Activated naive CD8-positive, alpha-beta T cell treated with anti-CD3 and anti-CD28 coated beads for 36 hours (primary cell): ENCODE measurements around the gene PARD6G. TPM values are rescaled to one million over a fixed set of nuclear protein-coding genes. Genes with fewer than 3 reads are reported as not detected.

Experiments
- DNase-seq: peaks from one replicate; pipeline ENCODE4 v3.0.0; 2021
- H3K27ac Mint-ChIP-seq: one replicate; pipeline ENCODE4 v1.8.0; 2022; ENCODE audit warnings: mild to moderate bottlenecking, moderate library complexity, mixed read lengths
- H3K27me3 Mint-ChIP-seq: one replicate; pipeline ENCODE4 v1.8.0; 2022; ENCODE audit warnings: mild to moderate bottlenecking, mixed read lengths
- H3K36me3 Mint-ChIP-seq: one replicate; pipeline ENCODE4 v1.8.0; 2021; ENCODE audit warnings: mild to moderate bottlenecking, mixed read lengths
- H3K4me1 Mint-ChIP-seq: one replicate; pipeline ENCODE4 v1.8.0; 2021; ENCODE audit warnings: mixed read lengths
- H3K4me3 Mint-ChIP-seq: one replicate; pipeline ENCODE4 v1.8.0; 2022; ENCODE audit warnings: mild to moderate bottlenecking, moderate library complexity, mixed read lengths
- H3K9me3 Mint-ChIP-seq: one replicate; pipeline ENCODE4 v1.8.0; 2022; ENCODE audit warnings: mixed read lengths
- total RNA-seq, 2 experiments: library from RNA; stranded (reverse); gene quantifications; one replicate each; pipeline ENCODE4 v1.2.3, GENCODE V29; 2021

Gene PARD6G
- total RNA-seq, 2 experiments from 2014 or later = 0.21 to 0.26 TPM

DNA sequence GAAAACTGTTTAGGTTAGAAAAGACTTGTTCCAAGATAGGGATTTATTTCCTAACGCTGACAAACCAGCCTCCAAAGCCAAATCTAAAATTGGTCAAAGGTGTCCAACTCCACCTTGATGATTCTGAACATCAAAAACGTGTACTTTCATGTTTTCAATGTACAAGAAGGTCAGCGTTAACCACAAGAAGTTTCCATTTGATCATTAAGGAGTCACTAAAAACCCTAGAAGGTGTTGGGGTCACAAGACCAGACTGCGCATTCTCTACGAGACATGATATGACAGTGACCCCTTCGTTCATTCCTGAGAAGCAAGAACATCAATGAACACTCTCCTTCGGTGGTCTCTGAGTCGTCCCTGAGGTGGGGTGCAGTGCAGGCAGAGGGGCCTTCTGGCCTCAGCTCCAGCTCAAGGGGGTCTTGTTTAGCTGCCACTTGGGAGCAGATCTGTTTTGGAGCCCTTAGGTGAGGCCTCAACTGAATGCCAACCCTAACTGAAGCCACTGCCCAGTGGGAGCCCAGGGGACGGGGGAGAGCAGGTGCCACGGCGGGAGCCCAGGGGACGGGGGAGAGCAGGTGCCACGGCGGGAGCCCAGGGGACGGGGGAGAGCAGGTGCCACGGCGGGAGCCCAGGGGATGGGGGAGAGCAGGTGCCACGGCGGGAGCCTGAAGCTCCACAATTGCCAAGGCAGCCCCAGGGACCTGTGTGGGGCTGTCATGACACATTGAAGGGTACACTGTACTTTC lies 55.2 kb downstream of the PARD6G start:
- Mint-ChIP-seq H3K27ac (no peak overlapping the region), H3K4me1 (peaks cover 7% of the 10 kb centered on the region), H3K27me3 (peaks cover 26% of the 10 kb centered on the region), H3K36me3 (no peaks in the 10 kb centered on the region), H3K4me3 (no peak overlapping the region), H3K9me3 (no peaks in the 10 kb centered on the region)
- no peak for DNase-seq

DNA sequence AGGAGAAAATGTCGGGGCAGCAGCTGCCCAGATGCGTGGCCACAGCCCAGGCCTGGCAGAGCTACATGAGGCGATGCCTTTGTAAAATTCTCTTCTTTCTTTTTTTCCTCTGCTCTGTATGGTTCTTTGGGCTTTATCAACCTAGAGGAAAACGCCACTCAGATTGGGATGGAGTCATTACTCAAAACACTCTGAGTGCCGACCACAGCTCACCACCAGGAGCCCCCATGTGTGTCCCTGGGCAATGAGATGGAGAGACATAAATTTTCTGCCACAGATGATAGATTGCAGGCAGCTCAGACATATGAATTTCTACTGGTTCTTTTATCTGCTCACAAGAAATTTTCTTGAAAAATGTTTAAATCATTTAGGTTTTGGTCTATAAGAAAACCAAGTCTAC lies 56.0 kb downstream of the PARD6G start:
- Mint-ChIP-seq H3K27ac (no peak overlapping the region), H3K4me1 (peaks cover 7% of the 10 kb centered on the region), H3K27me3 (peaks cover 22% of the 10 kb centered on the region), H3K9me3 (no peaks in the 10 kb centered on the region), H3K4me3 (no peak overlapping the region), H3K36me3 (no peaks in the 10 kb centered on the region)
- no peak for DNase-seq

- H3K4me3 Mint-ChIP-seq = no peak overlapping the region
- H3K36me3 Mint-ChIP-seq = no peaks in the 10 kb centered on the region
- peaks cover 20% of the 10 kb centered on the region for H3K27me3 Mint-ChIP-seq
- no peaks in the 10 kb centered on the region for H3K9me3 Mint-ChIP-seq
- no peak overlapping the region for H3K27ac Mint-ChIP-seq
- peaks cover 7% of the 10 kb centered on the region for H3K4me1 Mint-ChIP-seq
- no peak for DNase-seq
These were observed 57.0 kb downstream of the PARD6G start for GRCh38 chr18:80190311-80190710.

- H3K4me3 Mint-ChIP-seq = no peak overlapping the region
- H3K4me1 Mint-ChIP-seq = peaks cover 3% of the 10 kb centered on the region
- H3K27me3 Mint-ChIP-seq = peaks cover 12% of the 10 kb centered on the region
- no peaks in the 10 kb centered on the region for H3K9me3 Mint-ChIP-seq
- H3K36me3 Mint-ChIP-seq = no peaks in the 10 kb centered on the region
- no peak for DNase-seq
- no peak overlapping the region for H3K27ac Mint-ChIP-seq
These were observed 57.8 kb downstream of the PARD6G start for GRCh38 chr18:80189531-80189865.

- Mint-ChIP-seq H3K4me1 (peaks cover 2% of the 10 kb centered on the region), H3K27ac (no peak overlapping the region), H3K4me3 (no peak overlapping the region), H3K27me3 (peaks cover 10% of the 10 kb centered on the region), H3K36me3 (no peaks in the 10 kb centered on the region), H3K9me3 (no peaks in the 10 kb centered on the region)
- DNase-seq = no peak
These were observed 58.4 kb downstream of the PARD6G start for GRCh38 chr18:80188643-80189530.

DNA sequence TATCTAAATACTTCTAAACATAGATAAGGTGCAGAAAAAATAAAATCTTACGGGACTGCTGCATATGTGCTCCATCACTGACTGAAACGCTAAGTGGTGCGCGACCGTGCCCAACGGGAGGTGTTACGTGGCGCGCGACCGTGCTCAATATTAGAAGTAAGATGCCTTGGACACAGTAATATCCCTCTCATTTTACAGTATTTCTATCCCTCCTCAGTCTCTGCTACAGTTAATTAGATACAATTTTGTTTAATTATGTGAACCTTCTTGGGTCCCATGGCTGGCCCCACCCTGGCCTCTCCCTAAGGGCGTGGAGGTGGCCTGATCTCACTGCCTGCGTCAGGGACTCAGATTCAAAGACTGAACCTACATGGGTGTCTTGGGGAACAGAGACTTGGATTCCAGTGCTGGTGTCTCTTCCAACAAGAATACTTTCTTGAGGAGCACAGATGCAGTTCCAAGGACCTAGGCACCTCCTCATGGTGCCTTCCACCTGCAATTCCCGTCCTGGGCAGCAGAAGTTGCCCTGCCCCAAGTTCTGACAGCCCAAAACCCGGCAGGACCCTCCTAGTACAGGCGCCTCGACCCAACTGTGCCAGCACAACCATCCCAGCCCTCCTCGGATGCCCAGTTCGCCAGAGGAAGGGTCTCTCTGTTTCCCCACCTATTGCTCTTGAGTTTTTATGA lies 59.2 kb downstream of the PARD6G start:
- Mint-ChIP-seq H3K4me1 (peaks cover 2% of the 10 kb centered on the region), H3K27ac (no peak overlapping the region), H3K4me3 (no peak overlapping the region), H3K9me3 (no peaks in the 10 kb centered on the region), H3K27me3 (peaks cover 4% of the 10 kb centered on the region), H3K36me3 (no peaks in the 10 kb centered on the region)
- DNase-seq = no peak

DNA sequence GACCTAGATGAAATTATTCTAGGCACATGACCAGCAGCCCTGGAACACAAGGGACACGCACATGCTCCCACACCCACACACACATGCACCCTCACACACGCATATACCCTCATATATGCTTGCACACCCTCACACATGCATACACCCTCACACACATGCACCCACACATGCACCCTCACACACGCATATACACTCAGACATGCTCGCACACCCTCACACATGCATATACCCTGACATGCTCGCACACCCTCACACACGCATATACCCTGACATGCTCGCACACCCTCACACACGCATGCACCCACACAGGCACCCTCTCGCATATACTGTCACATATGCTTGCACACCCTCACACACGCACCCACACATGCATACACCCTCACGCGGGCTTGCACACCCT lies 61.8 kb downstream of the PARD6G start:
- no peaks in the 10 kb centered on the region for H3K4me1 Mint-ChIP-seq
- H3K4me3 Mint-ChIP-seq = no peak overlapping the region
- DNase-seq = no peak
- H3K9me3 Mint-ChIP-seq = no peaks in the 10 kb centered on the region
- H3K36me3 Mint-ChIP-seq = no peaks in the 10 kb centered on the region
- no peak overlapping the region for H3K27ac Mint-ChIP-seq
- H3K27me3 Mint-ChIP-seq = no peaks in the 10 kb centered on the region

GRCh38 chr18:80184243-80184772 lies 63.0 kb downstream of the PARD6G start:
- Mint-ChIP-seq H3K4me3 (no peak overlapping the region), H3K27ac (no peak overlapping the region), H3K36me3 (no peaks in the 10 kb centered on the region)

DNA sequence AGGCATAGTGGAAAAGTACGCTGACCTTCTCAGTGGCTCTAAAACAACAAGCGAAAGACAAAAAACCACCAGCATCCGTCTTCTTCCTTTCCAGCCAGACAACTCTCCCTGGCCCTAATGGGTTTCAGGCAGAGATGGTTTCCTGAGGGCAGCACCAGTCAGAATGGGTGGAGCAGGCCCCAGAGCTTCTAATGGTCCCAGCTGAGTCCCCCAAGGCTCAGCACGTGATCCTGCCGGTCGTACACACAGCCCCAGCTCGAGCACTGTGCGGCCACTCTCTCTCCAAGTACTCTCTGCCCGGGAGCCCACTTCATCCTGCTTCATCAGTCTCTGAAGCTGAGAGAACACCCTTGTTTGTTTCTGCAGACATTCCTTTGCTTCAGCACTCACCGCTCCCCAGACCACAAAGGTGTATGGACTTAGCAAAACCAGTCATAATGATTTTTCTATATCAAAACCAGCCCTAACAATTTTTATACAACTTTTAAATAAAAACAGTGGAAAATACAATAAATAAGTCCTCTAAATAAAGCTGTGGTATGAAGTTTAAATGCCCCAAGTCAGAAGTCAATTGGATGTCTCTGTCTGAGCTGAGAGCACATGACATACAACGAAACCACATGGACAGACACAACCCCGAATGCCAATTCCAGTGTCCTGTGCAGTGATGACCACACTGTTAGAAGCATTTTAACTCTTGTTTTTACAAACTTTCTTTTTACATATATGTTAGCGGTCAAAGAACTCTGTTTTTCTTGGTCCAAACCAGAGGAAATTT lies 63.9 kb downstream of the PARD6G start:
- Mint-ChIP-seq H3K36me3 (no peaks in the 10 kb centered on the region), H3K9me3 (no peaks in the 10 kb centered on the region), H3K4me3 (peak overlapping the region; percentile 32), H3K4me1 (no peaks in the 10 kb centered on the region), H3K27me3 (peaks cover 3% of the 10 kb centered on the region), H3K27ac (no peak overlapping the region)
- DNase-seq = no peak

More at GRCh38 chr18:80184243-80184772, 63.0 kb downstream of the PARD6G start:
- H3K27me3 Mint-ChIP-seq = no peaks in the 10 kb centered on the region
- no peaks in the 10 kb centered on the region for H3K9me3 Mint-ChIP-seq
- DNase-seq = no peak
- no peaks in the 10 kb centered on the region for H3K4me1 Mint-ChIP-seq

DNA sequence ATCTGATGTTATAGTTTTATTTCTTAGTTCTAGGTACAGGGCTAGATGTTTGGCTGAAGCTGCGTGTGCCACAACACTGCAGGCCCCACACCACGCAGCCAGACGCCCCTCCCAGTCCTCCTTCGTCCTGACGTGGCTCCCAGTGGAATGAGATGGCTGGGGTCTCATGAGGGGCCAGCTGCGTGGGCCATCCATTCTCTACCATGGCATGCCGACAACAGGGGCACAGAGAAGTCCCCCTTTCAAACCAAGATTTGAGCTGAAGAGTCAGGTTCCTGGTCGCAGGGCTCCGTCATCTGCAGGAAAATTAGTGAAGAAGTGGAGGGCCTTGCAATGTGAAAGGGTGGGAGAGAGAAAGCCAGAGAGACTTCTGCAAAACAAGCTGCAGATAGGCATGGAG lies 64.5 kb downstream of the PARD6G start:
- peaks cover 3% of the 10 kb centered on the region for H3K27me3 Mint-ChIP-seq
- H3K36me3 Mint-ChIP-seq = no peaks in the 10 kb centered on the region
- H3K9me3 Mint-ChIP-seq = no peaks in the 10 kb centered on the region
- no peaks in the 10 kb centered on the region for H3K4me1 Mint-ChIP-seq
- H3K4me3 Mint-ChIP-seq = no peak overlapping the region
- H3K27ac Mint-ChIP-seq = no peak overlapping the region
- DNase-seq = no peak

DNA sequence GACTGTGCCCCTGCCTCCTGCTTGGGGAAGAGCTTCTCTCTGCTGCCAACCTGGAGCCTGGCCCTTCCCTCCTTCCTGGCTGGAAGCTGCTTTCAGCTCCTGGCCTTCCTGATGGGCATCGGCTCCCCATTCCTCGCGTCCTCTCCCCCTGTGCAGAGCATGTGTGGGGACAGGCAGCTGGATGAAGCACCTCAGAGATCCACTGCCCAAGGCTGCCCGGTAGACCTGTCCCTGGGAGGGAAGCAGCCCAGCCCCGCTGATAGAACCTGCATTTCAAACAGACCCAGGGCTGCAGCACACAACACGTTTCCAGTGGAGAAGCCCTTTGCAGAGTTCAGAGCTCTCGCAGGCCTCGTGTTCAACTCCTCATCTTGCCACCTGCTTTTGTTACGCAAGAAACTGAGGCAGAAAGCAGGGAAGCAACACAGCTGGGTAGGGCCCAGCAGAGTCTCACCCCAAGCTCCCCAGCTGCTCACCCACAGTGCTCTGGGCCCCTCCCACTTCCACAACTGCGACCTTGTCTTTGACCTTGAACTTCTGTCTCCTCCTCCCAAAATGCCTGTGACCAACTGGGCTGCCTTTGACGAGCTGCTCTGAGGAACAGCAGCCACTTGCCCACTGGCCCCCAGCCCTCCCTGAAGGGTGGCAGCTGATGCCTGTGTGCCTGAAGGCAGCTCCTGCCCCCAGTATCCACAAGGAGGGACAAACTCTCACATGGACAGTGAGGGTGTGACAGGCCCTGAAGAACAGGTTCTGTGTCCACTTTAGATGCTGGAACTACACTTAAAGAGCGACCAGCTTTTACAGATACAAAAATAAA lies 65.5 kb downstream of the PARD6G start:
- Mint-ChIP-seq H3K36me3 (no peaks in the 10 kb centered on the region), H3K27me3 (peaks cover 3% of the 10 kb centered on the region), H3K9me3 (no peaks in the 10 kb centered on the region), H3K4me3 (no peak overlapping the region), H3K27ac (no peak overlapping the region), H3K4me1 (no peaks in the 10 kb centered on the region)
- no peak for DNase-seq

DNA sequence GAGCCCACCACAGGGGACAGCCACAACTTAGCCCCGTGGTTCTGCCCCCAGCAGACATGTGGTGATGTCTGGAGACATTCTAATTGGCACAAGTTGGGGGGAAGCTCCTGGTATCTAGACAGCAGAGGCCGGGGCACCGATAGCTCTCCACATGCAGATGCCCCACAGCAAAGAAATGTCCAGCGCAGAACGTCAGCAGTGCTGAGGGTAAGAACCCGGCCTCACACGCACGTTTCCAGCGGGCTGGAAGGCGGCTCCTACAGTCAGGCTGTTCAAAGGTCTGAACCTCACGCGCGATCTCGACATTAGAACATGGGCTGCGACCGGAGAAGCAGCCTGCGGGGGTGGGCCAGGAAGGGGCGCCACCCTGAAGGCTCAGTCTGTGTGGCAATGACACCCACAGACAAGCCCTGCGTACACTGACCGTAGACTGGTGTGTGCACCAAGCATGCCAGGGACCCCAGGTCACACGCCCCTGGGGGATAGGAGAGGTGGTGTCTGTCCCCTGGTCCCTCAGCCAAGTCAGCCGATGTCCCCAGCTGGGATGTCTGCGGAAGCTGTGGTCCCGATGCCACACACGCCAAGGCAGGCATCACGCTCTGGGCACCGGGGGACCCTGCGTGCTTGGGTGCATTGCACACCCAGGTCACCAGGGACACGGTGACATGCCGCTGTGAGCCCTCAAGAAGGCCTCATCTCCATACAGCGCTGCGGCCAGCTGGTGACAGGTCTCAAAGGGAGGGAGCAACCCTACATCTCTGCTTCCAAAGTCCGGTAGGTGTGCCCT lies 66.3 kb downstream of the PARD6G start:
- Mint-ChIP-seq H3K27me3 (peaks cover 3% of the 10 kb centered on the region), H3K4me3 (no peak overlapping the region), H3K4me1 (peaks cover 2% of the 10 kb centered on the region), H3K9me3 (no peaks in the 10 kb centered on the region), H3K36me3 (no peaks in the 10 kb centered on the region), H3K27ac (no peak overlapping the region)
- DNase-seq = no peak

DNA sequence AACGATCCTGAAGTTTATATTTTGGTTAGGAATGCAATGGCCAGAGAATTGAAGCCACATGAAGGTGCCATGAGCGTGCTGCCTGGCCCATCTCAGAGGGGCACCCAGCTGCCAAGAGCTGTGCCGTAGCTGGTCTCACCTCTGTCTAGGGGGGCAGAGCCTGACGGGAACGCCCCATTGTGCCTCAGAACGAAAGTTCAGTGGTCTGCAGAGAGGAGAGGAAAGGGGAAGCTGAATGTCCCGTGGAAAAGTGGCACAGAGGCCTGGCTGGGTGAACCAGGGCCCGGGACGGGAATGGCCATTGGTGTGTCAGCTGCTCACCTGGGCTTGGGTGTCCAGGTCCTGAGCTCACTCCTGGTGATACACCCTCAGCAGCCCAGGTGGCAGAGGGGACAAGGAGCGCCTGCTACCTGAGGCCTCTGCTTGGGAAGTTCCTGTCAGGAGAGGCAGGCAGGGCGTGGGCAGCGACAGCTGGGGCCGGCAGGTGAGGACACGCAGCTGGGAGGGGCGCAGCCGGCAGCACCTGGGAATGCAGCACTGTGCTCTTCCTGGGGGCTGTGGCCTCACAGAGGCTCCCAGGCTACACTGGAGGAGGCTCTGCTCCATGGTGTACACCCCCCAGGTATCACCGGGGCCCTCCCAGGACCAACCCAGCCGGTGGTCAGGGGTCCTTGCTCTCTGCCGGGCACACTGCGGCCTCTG lies 67.3 kb downstream of the PARD6G start:
- Mint-ChIP-seq H3K36me3 (no peaks in the 10 kb centered on the region), H3K9me3 (no peaks in the 10 kb centered on the region), H3K4me3 (no peak overlapping the region), H3K27me3 (peaks cover 6% of the 10 kb centered on the region), H3K27ac (no peak overlapping the region), H3K4me1 (peaks cover 11% of the 10 kb centered on the region)
- no peak for DNase-seq
